HG03457 (cell line): ENCODE data around the gene GGCT.

Experiments used
- ATAC-seq: cut with Tn5 transposase; IDR thresholded peaks from one replicate; pipeline ENCODE4 v1.9.1; 2021; ENCODE audit warnings: moderate number of reproducible peaks; ENCODE audit not compliant: unreplicated experiment

The GGCT gene

GRCh38 chr7:30479202-30480120 lies 25.2 kb downstream of the GGCT start:
- ATAC-seq, result no peak

- peak; percentile 78 for ATAC-seq
These were observed 26.1 kb downstream of the GGCT start, which contains the start of gene NOD1 for GRCh38 chr7:30478349-30479201. Gene NOD1 (minus strand): TSS chr7:30478784. CDS start chr7:30456921, 21,863 bp downstream.

- no peak for ATAC-seq
These were observed 28.0 kb downstream of the GGCT start for GRCh38 chr7:30476459-30477145.

GRCh38 chr7:30475580-30475979 lies 29.0 kb downstream of the GGCT start:
- ATAC-seq, result no peak

- no peak for ATAC-seq
These were observed 29.7 kb downstream of the GGCT start for GRCh38 chr7:30474893-30475292.

- no peak for ATAC-seq
These were observed 30.1 kb downstream of the GGCT start for GRCh38 chr7:30474485-30474884.

- no peak for ATAC-seq
These were observed 30.7 kb downstream of the GGCT start for GRCh38 chr7:30473903-30474302.

GRCh38 chr7:30472784-30473775 lies 31.5 kb downstream of the GGCT start:
- no peak for ATAC-seq

- ATAC-seq, result no peak
These were observed 32.4 kb downstream of the GGCT start for GRCh38 chr7:30472081-30472783.

- no peak for ATAC-seq
These were observed 33.4 kb downstream of the GGCT start for GRCh38 chr7:30471205-30471604.

- ATAC-seq, result no peak
These were observed 33.9 kb downstream of the GGCT start for GRCh38 chr7:30470771-30471170.

- no peak for ATAC-seq
These were observed 34.4 kb downstream of the GGCT start for GRCh38 chr7:30470163-30470770.

- ATAC-seq, result no peak
These were observed 35.3 kb downstream of the GGCT start for GRCh38 chr7:30469303-30469702.

- ATAC-seq, result no peak
These were observed 35.8 kb downstream of the GGCT start for GRCh38 chr7:30468791-30469190.

- ATAC-seq, result no peak
These were observed 36.6 kb downstream of the GGCT start for GRCh38 chr7:30468041-30468440.

GRCh38 chr7:30467271-30467670 lies 37.4 kb downstream of the GGCT start:
- ATAC-seq, result no peak

GRCh38 chr7:30466266-30466665 lies 38.4 kb downstream of the GGCT start:
- ATAC-seq, result no peak

GRCh38 chr7:30465811-30466180 lies 38.8 kb downstream of the GGCT start:
- ATAC-seq, result no peak
